Stomach (tissue), 9 donors: ENCODE results near the gene HSPG2. TPM values are rescaled to one million over a fixed set of nuclear protein-coding genes. Genes with fewer than 3 reads are reported as not detected.

Experiments used
- DNase-seq, 2 donors: peaks; one replicate each; pipeline versions ENCODE4 v3.0.0 to v3.0.0-alpha.2; 2013 to 2019
- H3K27ac ChIP-seq, 5 donors: fragments of 200-600 bp in 4 of 5; sonication (generic) in 4 of 5; one replicate each; pipeline ENCODE4 v1.5.1; 2013 to 2019; ENCODE audit warnings: mild to moderate bottlenecking in 1 of 5, moderate library complexity in 1 of 5
- H3K27me3 ChIP-seq, 3 donors: fragments of 200-600 bp; sonication (generic); one replicate each; pipeline ENCODE4 v1.5.1; 2017 to 2019; ENCODE audit warnings: mixed run types in 1 of 3
- H3K36me3 ChIP-seq, 4 donors: fragments of 200-600 bp; sonication (generic); 1 replicate in 3 of 4; 2 replicates in 1 of 4; pipeline ENCODE4 v1.5.1; 2016 to 2019
- H3K4me1 ChIP-seq, 4 donors: fragments of 200-600 bp; sonication (generic); one replicate each; pipeline ENCODE4 v1.5.1; 2016 to 2019
- H3K4me3 ChIP-seq, 4 donors: fragments of 200-600 bp; sonication (generic) in 3 of 4; one replicate each; pipeline ENCODE4 v1.5.1; 2016 to 2019; ENCODE audit warnings: mild to moderate bottlenecking in 1 of 4
- H3K9me3 ChIP-seq, 4 donors: fragments of 200-600 bp; sonication (generic); one replicate each; pipeline ENCODE4 v1.5.1; 2016 to 2019
- EP300 ChIP-seq: sonication (generic); formaldehyde crosslinking; IDR thresholded peaks from one replicate; pipeline ENCODE4 v1.6.1; 2017; ENCODE audit warnings: antibody characterized with exemption
- POLR2A ChIP-seq, 4 donors: fragments of 450-650 bp; IDR thresholded peaks; one replicate each; pipeline ENCODE4 v1.6.1; 2016; ENCODE audit warnings: antibody characterized with exemption in 4 of 4, control low read depth in 2 of 4, mild to moderate bottlenecking in 1 of 4, moderate library complexity in 1 of 4
- POLR2AphosphoS5 ChIP-seq, 3 donors: sonication (generic); formaldehyde crosslinking; IDR thresholded peaks; one replicate each; pipeline ENCODE4 v1.6.1; 2016; ENCODE audit warnings: antibody characterized with exemption in 3 of 3
- WGBS, 5 donors: extraction: QIAGEN DNeasy Blood & Tissue Kit in 3 of 5; methylation state at CpG; one replicate each; pipeline versions ENCODE4 v1.1.5 to v1.1.7; 2013 to 2018; 5-methylcytosine and 5-hydroxymethylcytosine counted together
- intact Hi-C: fragments of 100-400 bp; cut with DNase I; formaldehyde crosslinking; loops from one replicate; pipeline ENCODE4 v1.15.1; 2023; ENCODE audit warnings: low total_unique reads
- polyA plus RNA-seq, 3 donors: library from polyadenylated mRNA; stranded (reverse); fragments of 200-250 nt; gene quantifications; one replicate each; pipeline ENCODE4 v1.2.3, GENCODE V29; 2013
- total RNA-seq, 5 donors: library from RNA; depleted of rRNA; stranded (reverse); fragments of >200 nt; gene quantifications; one replicate each; pipeline versions ENCODE4 v1.1.0 to v1.2.3, GENCODE V29; 2014 to 2016
- TF ChIP-seq, protein P1 (sequence below), 7 experiments: fragments of 450-650 bp in 4 of 7; fragments of 200-600 bp in 3 of 7; sonication (generic) in 3 of 7; IDR thresholded peaks; one replicate each; pipeline ENCODE4 v1.5.1; 2016 to 2019; ENCODE audit warnings: antibody characterized with exemption in 7 of 7, control low read depth in 2 of 7, mild to moderate bottlenecking in 1 of 7
- donor health status: healthy with polysubstance abuse.
- donor health status: Bipolar disorder and iron deficiency.
- donor health status: healthy.

Gene HSPG2
- total and polyA plus RNA-seq, 8 donors: 21.7 to 504 (median 133) TPM

DNA sequence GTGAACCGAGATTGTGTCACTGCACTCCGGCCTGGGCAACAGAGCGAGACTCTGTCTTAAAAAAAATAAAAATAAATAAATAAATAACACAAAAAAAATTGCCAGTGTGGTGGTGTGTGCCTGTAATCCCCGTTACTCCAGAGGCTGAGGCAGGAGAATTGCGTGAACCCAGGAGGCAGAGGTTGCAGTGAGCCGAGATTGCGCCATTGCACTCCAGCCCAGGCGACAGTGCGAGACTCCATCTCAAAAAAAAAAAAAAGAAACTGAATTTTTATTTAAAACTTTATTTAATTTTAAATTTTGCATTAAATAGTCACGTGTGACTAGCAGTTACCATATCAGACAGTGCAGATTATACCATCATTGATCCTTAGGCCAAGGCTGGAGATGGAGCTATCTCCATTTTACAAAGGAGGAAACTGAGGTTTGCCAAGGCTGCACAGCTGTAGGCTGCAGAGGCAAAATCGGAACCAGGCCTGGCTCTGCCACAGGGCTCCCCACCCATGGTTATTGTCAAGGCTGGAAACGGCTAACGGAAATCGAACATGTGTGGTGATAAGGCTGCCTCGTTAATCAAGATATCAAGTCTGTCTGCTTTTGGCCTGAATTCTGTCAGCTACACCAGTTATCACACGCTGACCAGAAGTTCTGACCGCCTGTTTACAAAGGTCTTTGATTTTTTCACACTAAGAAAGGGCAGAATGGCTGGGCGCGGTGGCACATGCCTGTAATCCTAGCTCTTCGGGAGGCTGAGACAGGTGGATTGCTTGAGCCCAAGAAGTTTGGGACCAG, 20.5 kb downstream of the HSPG2 start:
- no peaks in the 10 kb centered on the region for H3K27me3 ChIP-seq
- H3K9me3 ChIP-seq: no peaks in the 10 kb centered on the region
- H3K27ac ChIP-seq: peak overlapping the region; percentile 34 to 97 (median 92)
- intact Hi-C loops: no loop called here
- H3K4me1 ChIP-seq: peaks cover 74 to 100% (median 90%) of the 10 kb centered on the region in 4 donors
- no peak for DNase-seq
- TF ChIP-seq POLR2AphosphoS5 (IDR thresholded peaks at IDR 0.05): peak in 1 of 3 donors; percentile 32
- TF ChIP-seq, protein P1, sequence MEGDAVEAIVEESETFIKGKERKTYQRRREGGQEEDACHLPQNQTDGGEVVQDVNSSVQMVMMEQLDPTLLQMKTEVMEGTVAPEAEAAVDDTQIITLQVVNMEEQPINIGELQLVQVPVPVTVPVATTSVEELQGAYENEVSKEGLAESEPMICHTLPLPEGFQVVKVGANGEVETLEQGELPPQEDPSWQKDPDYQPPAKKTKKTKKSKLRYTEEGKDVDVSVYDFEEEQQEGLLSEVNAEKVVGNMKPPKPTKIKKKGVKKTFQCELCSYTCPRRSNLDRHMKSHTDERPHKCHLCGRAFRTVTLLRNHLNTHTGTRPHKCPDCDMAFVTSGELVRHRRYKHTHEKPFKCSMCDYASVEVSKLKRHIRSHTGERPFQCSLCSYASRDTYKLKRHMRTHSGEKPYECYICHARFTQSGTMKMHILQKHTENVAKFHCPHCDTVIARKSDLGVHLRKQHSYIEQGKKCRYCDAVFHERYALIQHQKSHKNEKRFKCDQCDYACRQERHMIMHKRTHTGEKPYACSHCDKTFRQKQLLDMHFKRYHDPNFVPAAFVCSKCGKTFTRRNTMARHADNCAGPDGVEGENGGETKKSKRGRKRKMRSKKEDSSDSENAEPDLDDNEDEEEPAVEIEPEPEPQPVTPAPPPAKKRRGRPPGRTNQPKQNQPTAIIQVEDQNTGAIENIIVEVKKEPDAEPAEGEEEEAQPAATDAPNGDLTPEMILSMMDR (IDR thresholded peaks at IDR 0.05): no peak
- TF ChIP-seq POLR2A (IDR thresholded peaks at IDR 0.05): no peak
- no peak for TF ChIP-seq EP300
- H3K4me3 ChIP-seq: no peak overlapping the region
- WGBS, 5 donors: 54 to 70% (median 64%) methylated on average over 20 of the region's 20 CpGs
- H3K36me3 ChIP-seq: peaks cover 0 to 16% (median 0%) of the 10 kb centered on the region in 4 donors

DNA sequence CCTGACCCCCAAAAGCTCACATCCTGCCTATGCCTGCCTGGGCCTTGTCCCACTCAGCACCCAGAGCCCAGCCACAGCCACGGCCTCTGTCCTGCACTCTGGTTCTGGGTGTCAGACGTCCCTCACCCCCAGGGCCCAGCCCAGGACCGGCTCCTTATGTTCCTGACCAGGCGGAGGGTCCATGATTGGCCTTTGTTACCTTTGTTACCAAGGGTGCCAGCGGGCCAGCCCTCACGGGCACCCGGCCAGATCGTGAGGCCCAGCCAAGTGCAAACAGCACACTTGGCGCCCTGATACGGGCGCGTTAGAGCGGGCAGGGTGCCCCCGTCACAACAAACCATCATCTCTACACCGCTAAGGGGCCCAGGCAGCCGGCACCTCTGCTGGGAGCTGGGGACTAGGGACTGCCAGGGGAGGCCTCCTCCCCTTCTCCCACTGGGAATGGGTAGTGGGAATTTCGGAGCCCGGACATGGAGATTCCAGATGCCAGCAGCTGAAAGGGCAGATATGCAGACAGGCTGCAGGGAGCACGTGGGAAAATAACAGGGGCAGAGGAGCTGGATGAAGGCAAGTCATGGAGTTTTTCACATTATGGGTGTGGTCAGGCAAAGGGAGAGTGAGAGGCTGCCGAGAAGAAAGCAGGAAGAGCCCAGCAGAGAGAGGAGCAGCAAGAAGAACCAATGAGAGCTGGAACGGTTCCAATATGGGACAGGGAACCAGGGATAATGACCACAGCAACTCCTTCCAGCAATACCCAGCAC, 22.1 kb downstream of the HSPG2 start:
- DNase-seq: peak; percentile 81 to 84

DNA sequence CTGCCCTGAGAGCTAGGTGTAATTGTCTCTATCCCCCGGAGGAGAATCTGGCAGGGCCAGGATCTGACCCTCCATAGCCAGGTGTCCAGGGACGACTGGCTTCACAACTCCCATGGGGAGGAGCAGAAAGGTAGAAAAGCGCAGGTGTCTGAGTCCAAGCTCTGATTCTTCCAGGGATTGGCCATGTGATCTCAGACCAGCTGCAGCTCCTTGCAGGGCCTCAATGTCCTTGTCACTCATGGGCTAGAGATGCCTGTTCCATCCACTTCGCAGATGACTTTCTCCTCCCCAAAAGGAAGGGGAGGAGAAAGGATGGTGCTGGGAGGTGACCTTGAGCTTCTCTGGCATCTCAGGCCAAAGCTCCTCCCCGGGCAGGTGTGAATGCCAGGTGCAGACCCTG, 22.7 kb downstream of the HSPG2 start:
- H3K27me3 ChIP-seq: no peaks in the 10 kb centered on the region
- WGBS, 5 donors: 43 to 64% (median 55%) methylated on average over 3 to 5 of the region's 5 CpGs
- H3K27ac ChIP-seq: peak overlapping the region; percentile 78 to 97 (median 92)
- DNase-seq: no peak
- peaks cover 0 to 15% (median 0%) of the 10 kb centered on the region in 4 donors for H3K36me3 ChIP-seq
- H3K9me3 ChIP-seq: no peaks in the 10 kb centered on the region
- no peak overlapping the region for H3K4me3 ChIP-seq
- H3K4me1 ChIP-seq: peaks cover 74 to 100% (median 90%) of the 10 kb centered on the region in 4 donors
- intact Hi-C loops: no loop called here
- TF ChIP-seq EP300: no peak
- TF ChIP-seq POLR2AphosphoS5 (IDR thresholded peaks at IDR 0.05): no peak
- no peak for TF ChIP-seq POLR2A (IDR thresholded peaks at IDR 0.05)
- TF ChIP-seq, protein P1 (IDR thresholded peaks at IDR 0.05): no peak

More for the DNA sequence above, 22.1 kb downstream of the HSPG2 start:
- intact Hi-C loops: no loop called here
- H3K27me3 ChIP-seq: no peaks in the 10 kb centered on the region
- peaks cover 0 to 16% (median 0%) of the 10 kb centered on the region in 4 donors for H3K36me3 ChIP-seq
- 14 to 36% (median 21%) methylated on average over 6 to 21 of the region's 21 CpGs for WGBS, 5 donors
- peak overlapping the region in 1 of 4 donors; percentile 5 for H3K4me3 ChIP-seq
- peaks cover 74 to 100% (median 90%) of the 10 kb centered on the region in 4 donors for H3K4me1 ChIP-seq
- no peak for TF ChIP-seq POLR2AphosphoS5 (IDR thresholded peaks at IDR 0.05)
- TF ChIP-seq, protein P1 (IDR thresholded peaks at IDR 0.05): no peak
- no peak for TF ChIP-seq EP300
- no peak for TF ChIP-seq POLR2A (IDR thresholded peaks at IDR 0.05)
- H3K9me3 ChIP-seq: no peaks in the 10 kb centered on the region
- H3K27ac ChIP-seq: peak overlapping the region; percentile 78 to 97 (median 92)

DNA sequence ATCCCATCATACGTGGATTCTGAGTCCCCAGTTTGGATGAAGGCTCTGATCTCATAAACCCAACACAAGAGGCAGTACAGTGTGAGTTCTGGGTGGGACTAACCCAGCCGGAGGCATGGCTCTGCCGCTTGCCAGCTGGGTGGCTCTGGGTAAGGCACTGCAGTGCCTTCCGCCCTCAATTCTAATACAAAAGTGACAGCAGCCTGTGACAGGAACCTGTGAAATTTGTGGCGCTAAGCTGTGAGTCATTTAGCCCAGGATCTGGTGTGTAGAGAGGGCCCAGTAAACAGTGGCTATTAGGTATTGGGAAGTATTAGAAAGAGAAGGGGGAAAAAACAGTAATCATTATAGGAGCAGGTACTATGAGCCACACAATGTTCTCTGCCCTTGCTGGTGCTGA, 23.3 kb downstream of the HSPG2 start:
- peaks cover 78 to 100% (median 93%) of the 10 kb centered on the region in 4 donors for H3K4me1 ChIP-seq
- 32 to 65% (median 58%) methylated on average over 5 of the region's 5 CpGs for WGBS, 5 donors
- intact Hi-C loops: no loop called here
- peak in 1 of 2 donors; percentile 61 for DNase-seq
- TF ChIP-seq POLR2AphosphoS5 (IDR thresholded peaks at IDR 0.05): peak in 1 of 3 donors; percentile 65
- no peak for TF ChIP-seq POLR2A (IDR thresholded peaks at IDR 0.05)
- TF ChIP-seq EP300: no peak
- TF ChIP-seq, protein P1 (IDR thresholded peaks at IDR 0.05): no peak
- peak overlapping the region; percentile 78 to 97 (median 92) for H3K27ac ChIP-seq
- H3K9me3 ChIP-seq: no peaks in the 10 kb centered on the region
- peaks cover 0 to 8% (median 0%) of the 10 kb centered on the region in 4 donors for H3K36me3 ChIP-seq
- no peak overlapping the region for H3K4me3 ChIP-seq
- H3K27me3 ChIP-seq: no peaks in the 10 kb centered on the region
